Measurements from ENCODE around the gene TBC1D1.

TBC1D1 gene

GRCh38 chr4:38157592-38157991 is 266.7 kb downstream of the TBC1D1 start:
- H3K36me3 ChIP-seq (ENCODE audit: control insufficient read depth, insufficient read depth, low read length), result no peaks in the 10 kb centered on the region

GRCh38 chr4:38160487-38161207 is 269.8 kb downstream of the TBC1D1 start:
- Histone ChIP-seq H3K27me3 (ENCODE audit: control insufficient read depth, insufficient read depth, low read length) (no peaks in the 10 kb centered on the region), H3K4me3 (ENCODE audit: low read depth, low read length) (no peak overlapping the region), H3K9me3 (ENCODE audit: control insufficient read depth, insufficient read depth, low read depth, low read length) (peaks cover 7% of the 10 kb centered on the region), H3K9ac (ENCODE audit: low read length) (no peak overlapping the region), H3K27ac (ENCODE audit: low read depth, low read length) (no peak overlapping the region), H3K36me3 (ENCODE audit: control insufficient read depth, insufficient read depth, low read length) (no peaks in the 10 kb centered on the region), H3K4me1 (ENCODE audit: control insufficient read depth, insufficient read depth, low read length) (peaks cover 5% of the 10 kb centered on the region)

More at GRCh38 chr4:38157592-38157991, 266.7 kb downstream of the TBC1D1 start:
- Histone ChIP-seq H3K4me1 (ENCODE audit: control insufficient read depth, insufficient read depth, low read length) (peaks cover 5% of the 10 kb centered on the region), H3K27me3 (ENCODE audit: control insufficient read depth, insufficient read depth, low read length) (no peaks in the 10 kb centered on the region), H3K9me3 (ENCODE audit: control insufficient read depth, insufficient read depth, low read depth, low read length) (no peaks in the 10 kb centered on the region), H3K9ac (ENCODE audit: low read length) (no peak overlapping the region), H3K4me3 (ENCODE audit: low read depth, low read length) (no peak overlapping the region), H3K27ac (ENCODE audit: low read depth, low read length) (no peak overlapping the region)

- no peak overlapping the region for H3K9ac ChIP-seq (ENCODE audit: low read length)
- peaks cover 7% of the 10 kb centered on the region for H3K9me3 ChIP-seq (ENCODE audit: control insufficient read depth, insufficient read depth, low read depth, low read length)
- H3K4me3 ChIP-seq (ENCODE audit: low read depth, low read length), result no peak overlapping the region
- peaks cover 5% of the 10 kb centered on the region for H3K4me1 ChIP-seq (ENCODE audit: control insufficient read depth, insufficient read depth, low read length)
- no peak overlapping the region for H3K27ac ChIP-seq (ENCODE audit: low read depth, low read length)
- no peaks in the 10 kb centered on the region for H3K27me3 ChIP-seq (ENCODE audit: control insufficient read depth, insufficient read depth, low read length)
- H3K36me3 ChIP-seq (ENCODE audit: control insufficient read depth, insufficient read depth, low read length), result no peaks in the 10 kb centered on the region
These were observed 270.6 kb downstream of the TBC1D1 start for GRCh38 chr4:38161208-38162113.

- H3K4me1 ChIP-seq (ENCODE audit: control insufficient read depth, insufficient read depth, low read length), result peaks cover 5% of the 10 kb centered on the region
- H3K36me3 ChIP-seq (ENCODE audit: control insufficient read depth, insufficient read depth, low read length), result no peaks in the 10 kb centered on the region
- peaks cover 7% of the 10 kb centered on the region for H3K9me3 ChIP-seq (ENCODE audit: control insufficient read depth, insufficient read depth, low read depth, low read length)
- H3K27ac ChIP-seq (ENCODE audit: low read depth, low read length), result no peak overlapping the region
- no peak overlapping the region for H3K4me3 ChIP-seq (ENCODE audit: low read depth, low read length)
- H3K9ac ChIP-seq (ENCODE audit: low read length), result no peak overlapping the region
- no peaks in the 10 kb centered on the region for H3K27me3 ChIP-seq (ENCODE audit: control insufficient read depth, insufficient read depth, low read length)
These were observed 271.4 kb downstream of the TBC1D1 start for GRCh38 chr4:38162240-38162784.

- H3K36me3 ChIP-seq (ENCODE audit: control insufficient read depth, insufficient read depth, low read length), result no peaks in the 10 kb centered on the region
- H3K9ac ChIP-seq (ENCODE audit: low read length), result no peak overlapping the region
- peaks cover 5% of the 10 kb centered on the region for H3K4me1 ChIP-seq (ENCODE audit: control insufficient read depth, insufficient read depth, low read length)
- H3K27ac ChIP-seq (ENCODE audit: low read depth, low read length), result no peak overlapping the region
- peaks cover 7% of the 10 kb centered on the region for H3K9me3 ChIP-seq (ENCODE audit: control insufficient read depth, insufficient read depth, low read depth, low read length)
- H3K4me3 ChIP-seq (ENCODE audit: low read depth, low read length), result no peak overlapping the region
- no peaks in the 10 kb centered on the region for H3K27me3 ChIP-seq (ENCODE audit: control insufficient read depth, insufficient read depth, low read length)
These were observed 272.5 kb downstream of the TBC1D1 start for GRCh38 chr4:38163216-38164006.

- no peaks in the 10 kb centered on the region for H3K36me3 ChIP-seq (ENCODE audit: control insufficient read depth, insufficient read depth, low read length)
- H3K4me1 ChIP-seq (ENCODE audit: control insufficient read depth, insufficient read depth, low read length), result peaks cover 5% of the 10 kb centered on the region
- H3K9ac ChIP-seq (ENCODE audit: low read length), result no peak overlapping the region
- H3K4me3 ChIP-seq (ENCODE audit: low read depth, low read length), result no peak overlapping the region
- no peak overlapping the region for H3K27ac ChIP-seq (ENCODE audit: low read depth, low read length)
- peaks cover 7% of the 10 kb centered on the region for H3K9me3 ChIP-seq (ENCODE audit: control insufficient read depth, insufficient read depth, low read depth, low read length)
- no peaks in the 10 kb centered on the region for H3K27me3 ChIP-seq (ENCODE audit: control insufficient read depth, insufficient read depth, low read length)
These were observed 273.5 kb downstream of the TBC1D1 start for GRCh38 chr4:38164346-38164745.

- Histone ChIP-seq H3K9me3 (ENCODE audit: control insufficient read depth, insufficient read depth, low read depth, low read length) (peaks cover 7% of the 10 kb centered on the region), H3K27me3 (ENCODE audit: control insufficient read depth, insufficient read depth, low read length) (no peaks in the 10 kb centered on the region), H3K27ac (ENCODE audit: low read depth, low read length) (no peak overlapping the region), H3K36me3 (ENCODE audit: control insufficient read depth, insufficient read depth, low read length) (no peaks in the 10 kb centered on the region), H3K9ac (ENCODE audit: low read length) (no peak overlapping the region), H3K4me3 (ENCODE audit: low read depth, low read length) (no peak overlapping the region), H3K4me1 (ENCODE audit: control insufficient read depth, insufficient read depth, low read length) (no peaks in the 10 kb centered on the region)
These were observed 275.2 kb downstream of the TBC1D1 start for GRCh38 chr4:38166082-38166481.

GRCh38 chr4:38166768-38167167 is 275.9 kb downstream of the TBC1D1 start:
- H3K4me3 ChIP-seq (ENCODE audit: low read depth, low read length), result no peak overlapping the region
- no peak overlapping the region for H3K9ac ChIP-seq (ENCODE audit: low read length)
- H3K36me3 ChIP-seq (ENCODE audit: control insufficient read depth, insufficient read depth, low read length), result no peaks in the 10 kb centered on the region
- peaks cover 7% of the 10 kb centered on the region for H3K9me3 ChIP-seq (ENCODE audit: control insufficient read depth, insufficient read depth, low read depth, low read length)
- H3K4me1 ChIP-seq (ENCODE audit: control insufficient read depth, insufficient read depth, low read length), result no peaks in the 10 kb centered on the region
- H3K27ac ChIP-seq (ENCODE audit: low read depth, low read length), result no peak overlapping the region
- no peaks in the 10 kb centered on the region for H3K27me3 ChIP-seq (ENCODE audit: control insufficient read depth, insufficient read depth, low read length)

- no peaks in the 10 kb centered on the region for H3K4me1 ChIP-seq (ENCODE audit: control insufficient read depth, insufficient read depth, low read length)
- no peak overlapping the region for H3K27ac ChIP-seq (ENCODE audit: low read depth, low read length)
- H3K9me3 ChIP-seq (ENCODE audit: control insufficient read depth, insufficient read depth, low read depth, low read length), result peaks cover 7% of the 10 kb centered on the region
- no peaks in the 10 kb centered on the region for H3K36me3 ChIP-seq (ENCODE audit: control insufficient read depth, insufficient read depth, low read length)
- no peak overlapping the region for H3K9ac ChIP-seq (ENCODE audit: low read length)
- H3K27me3 ChIP-seq (ENCODE audit: control insufficient read depth, insufficient read depth, low read length), result no peaks in the 10 kb centered on the region
- no peak overlapping the region for H3K4me3 ChIP-seq (ENCODE audit: low read depth, low read length)
These were observed 277.1 kb downstream of the TBC1D1 start for GRCh38 chr4:38167973-38168372.

- no peaks in the 10 kb centered on the region for H3K4me1 ChIP-seq (ENCODE audit: control insufficient read depth, insufficient read depth, low read length)
- no peaks in the 10 kb centered on the region for H3K36me3 ChIP-seq (ENCODE audit: control insufficient read depth, insufficient read depth, low read length)
- H3K27me3 ChIP-seq (ENCODE audit: control insufficient read depth, insufficient read depth, low read length), result no peaks in the 10 kb centered on the region
- no peak overlapping the region for H3K27ac ChIP-seq (ENCODE audit: low read depth, low read length)
- peaks cover 2% of the 10 kb centered on the region for H3K9me3 ChIP-seq (ENCODE audit: control insufficient read depth, insufficient read depth, low read depth, low read length)
- no peak overlapping the region for H3K9ac ChIP-seq (ENCODE audit: low read length)
- H3K4me3 ChIP-seq (ENCODE audit: low read depth, low read length), result no peak overlapping the region
These were observed 278.6 kb downstream of the TBC1D1 start for GRCh38 chr4:38169524-38169923.
